IPS-15b (cell line): ENCODE data around the gene RADIL.
"Not testable (repeated sequence)": the region's sequence is repeated elsewhere in the genome, so short reads cannot be mapped to it uniquely, and the experiment has no call there.

Source experiments
- H3K27me3 ChIP-seq: one replicate; pipeline ENCODE4 v1.6.1; 2013; ENCODE audit warnings: low read length; ENCODE audit not compliant: control insufficient read depth, insufficient read depth
- H3K36me3 ChIP-seq: one replicate; pipeline ENCODE4 v1.6.1; 2013; ENCODE audit warnings: low read length; ENCODE audit not compliant: control insufficient read depth, insufficient read depth
- H3K4me1 ChIP-seq: one replicate; pipeline ENCODE4 v1.6.1; 2013; ENCODE audit warnings: mild to moderate bottlenecking, low read length; ENCODE audit not compliant: control insufficient read depth, insufficient read depth
- H3K4me3 ChIP-seq: one replicate; pipeline ENCODE4 v1.5.1; 2013; ENCODE audit warnings: low read depth, low read length
- H3K9ac ChIP-seq: one replicate; pipeline ENCODE4 v1.6.1; 2013; ENCODE audit warnings: low read depth, mild to moderate bottlenecking, low read length
- H3K9me3 ChIP-seq: one replicate; pipeline ENCODE4 v1.6.1; 2013; ENCODE audit warnings: mild to moderate bottlenecking, low read length; ENCODE audit not compliant: control insufficient read depth, insufficient read depth

RADIL gene

GRCh38 chr7:4808026-4808425 lies 75.5 kb downstream of the RADIL start:
- H3K4me3 ChIP-seq, result no peak overlapping the region
- H3K9ac ChIP-seq, result no peak overlapping the region
- no peaks in the 10 kb centered on the region for H3K9me3 ChIP-seq
- H3K4me1 ChIP-seq, result no peaks in the 10 kb centered on the region
- H3K27me3 ChIP-seq, result no peaks in the 10 kb centered on the region
- H3K36me3 ChIP-seq, result no peaks in the 10 kb centered on the region

- H3K36me3 ChIP-seq, result no peaks in the 10 kb centered on the region
- H3K9ac ChIP-seq, result no peak overlapping the region
Observed at GRCh38 chr7:4807598-4808016, 75.9 kb downstream of the RADIL start.

GRCh38 chr7:4806983-4807597 lies 76.4 kb downstream of the RADIL start:
- no peaks in the 10 kb centered on the region for H3K27me3 ChIP-seq
- H3K9ac ChIP-seq, result no peak overlapping the region
- H3K36me3 ChIP-seq, result no peaks in the 10 kb centered on the region
- no peaks in the 10 kb centered on the region for H3K4me1 ChIP-seq
- H3K4me3 ChIP-seq, result no peak overlapping the region
- no peaks in the 10 kb centered on the region for H3K9me3 ChIP-seq

More at GRCh38 chr7:4807598-4808016, 75.9 kb downstream of the RADIL start:
- Histone ChIP-seq H3K9me3 (no peaks in the 10 kb centered on the region), H3K27me3 (no peaks in the 10 kb centered on the region), H3K4me3 (no peak overlapping the region), H3K4me1 (no peaks in the 10 kb centered on the region)

GRCh38 chr7:4805984-4806300 lies 77.6 kb downstream of the RADIL start:
- Histone ChIP-seq H3K36me3 (no peaks in the 10 kb centered on the region), H3K9me3 (no peaks in the 10 kb centered on the region), H3K9ac (no peak overlapping the region), H3K4me1 (no peaks in the 10 kb centered on the region), H3K27me3 (no peaks in the 10 kb centered on the region), H3K4me3 (no peak overlapping the region)

GRCh38 chr7:4805110-4805983 lies 78.2 kb downstream of the RADIL start:
- no peaks in the 10 kb centered on the region for H3K9me3 ChIP-seq
- no peak overlapping the region for H3K4me3 ChIP-seq
- no peaks in the 10 kb centered on the region for H3K27me3 ChIP-seq
- no peaks in the 10 kb centered on the region for H3K36me3 ChIP-seq
- H3K9ac ChIP-seq, result no peak overlapping the region
- H3K4me1 ChIP-seq, result no peaks in the 10 kb centered on the region

GRCh38 chr7:4803397-4804241 lies 79.9 kb downstream of the RADIL start:
- Histone ChIP-seq H3K9ac (no peak overlapping the region), H3K4me1 (no peaks in the 10 kb centered on the region), H3K27me3 (no peaks in the 10 kb centered on the region), H3K4me3 (no peak overlapping the region), H3K9me3 (no peaks in the 10 kb centered on the region), H3K36me3 (no peaks in the 10 kb centered on the region)

GRCh38 chr7:4802577-4802976 lies 80.9 kb downstream of the RADIL start:
- not testable (repeated sequence) for H3K9me3 ChIP-seq, H3K4me1 ChIP-seq, H3K36me3 ChIP-seq, H3K27me3 ChIP-seq, H3K9ac ChIP-seq, H3K4me3 ChIP-seq

GRCh38 chr7:4801839-4802231 lies 81.7 kb downstream of the RADIL start:
- Histone ChIP-seq H3K36me3 (no peaks in the 10 kb centered on the region), H3K4me1 (no peaks in the 10 kb centered on the region), H3K4me3 (no peak overlapping the region), H3K27me3 (no peaks in the 10 kb centered on the region), H3K9me3 (no peaks in the 10 kb centered on the region), H3K9ac (no peak overlapping the region)

GRCh38 chr7:4800926-4801838 lies 82.3 kb downstream of the RADIL start:
- Histone ChIP-seq H3K4me1 (no peaks in the 10 kb centered on the region), H3K36me3 (no peaks in the 10 kb centered on the region), H3K4me3 (no peak overlapping the region), H3K27me3 (no peaks in the 10 kb centered on the region), H3K9ac (no peak overlapping the region), H3K9me3 (no peaks in the 10 kb centered on the region)

GRCh38 chr7:4800487-4800886 lies 83.0 kb downstream of the RADIL start:
- Histone ChIP-seq H3K9ac (no peak overlapping the region), H3K4me3 (no peak overlapping the region), H3K4me1 (no peaks in the 10 kb centered on the region), H3K9me3 (no peaks in the 10 kb centered on the region), H3K36me3 (no peaks in the 10 kb centered on the region), H3K27me3 (no peaks in the 10 kb centered on the region)
